IMR-90 (cell line): Measurements from ENCODE around the gene EMSY. TPM values are rescaled to one million over a fixed set of nuclear protein-coding genes. Genes with fewer than 3 reads are reported as not detected.
"Not testable (repeated sequence)": the region's sequence is repeated elsewhere in the genome, so short reads cannot be mapped to it uniquely, and the experiment has no call there.

Experiments
- ATAC-seq: fragments of 200-7000 bp; cut with Tn5 transposase; 2 replicates; pipeline ENCODE4 v1.9.1; 2020; ENCODE audit warnings: low read depth, mild to moderate bottlenecking, moderate library complexity
- BruUV-seq: library from RNA; stranded (reverse); fragments of 400-500 nt; replicated peaks from 2 replicates; lab custom pipeline; 2021; lab: Mats Ljungman, UMichigan
- CTCF ChIA-PET: fragments of 300-600 bp; formaldehyde crosslinking; extraction: SDS; loops from one replicate; lab custom pipeline; 2021; ENCODE audit warnings: antibody characterized with exemption; lab: Yijun Ruan, JAX
- POLR2A ChIA-PET: fragments of 300-600 bp; sonication (Branson Sonifier 250); formaldehyde crosslinking; loops from one replicate; lab custom pipeline; 2022; ENCODE audit warnings: antibody characterized with exemption; ENCODE audit not compliant: unreplicated experiment; lab: Charles Lee
- DNase-seq: peaks from one replicate; pipeline ENCODE4 v3.0.0; 2013
- H2AFZ ChIP-seq: replicated peaks from 2 replicates; pipeline ENCODE3; 2013; ENCODE audit warnings: low read length, mild to moderate bottlenecking; ENCODE audit not compliant: poor library complexity
- H2AK5ac ChIP-seq: 2 replicates; pipeline ENCODE4 v1.6.1; 2013; ENCODE audit warnings: low read depth, low read length, inconsistent platforms
- H2AK9ac ChIP-seq: replicated peaks from 2 replicates; pipeline ENCODE3; 2013; ENCODE audit warnings: mild to moderate bottlenecking, low read depth, low read length, moderate library complexity; ENCODE audit not compliant: poor library complexity
- H2BK120ac ChIP-seq: 2 replicates; pipeline ENCODE4 v1.6.1; 2013; ENCODE audit warnings: low read depth, low read length, inconsistent platforms
- H2BK15ac ChIP-seq: 3 replicates; pipeline ENCODE4 v1.6.1; 2013; ENCODE audit warnings: low read depth, low read length, inconsistent platforms
- H2BK20ac ChIP-seq: 2 replicates; pipeline ENCODE4 v1.6.1; 2013; ENCODE audit warnings: low read depth, mild to moderate bottlenecking, inconsistent platforms, low read length, moderate library complexity
- H2BK5ac ChIP-seq: 2 replicates; pipeline ENCODE4 v1.6.1; 2013; ENCODE audit warnings: mild to moderate bottlenecking, low read depth, low read length, inconsistent platforms; ENCODE audit not compliant: poor library complexity, severe bottlenecking
- H3K14ac ChIP-seq: replicated peaks from 2 replicates; pipeline ENCODE4 v1.6.1; 2013; ENCODE audit warnings: low read depth, low read length, inconsistent platforms
- H3K18ac ChIP-seq: 2 replicates; pipeline ENCODE4 v1.6.1; 2013; ENCODE audit warnings: low read depth, low read length, control low read depth
- H3K23ac ChIP-seq: 2 replicates; pipeline ENCODE4 v1.6.1; 2013; ENCODE audit warnings: low read depth, low read length, inconsistent platforms
- H3K27ac ChIP-seq: 2 replicates; pipeline ENCODE4 v1.5.1; 2013; ENCODE audit warnings: mild to moderate bottlenecking, control low read depth, low read length; ENCODE audit not compliant: insufficient read depth
- H3K27me3 ChIP-seq: 2 replicates; pipeline ENCODE4 v1.6.1; 2013; ENCODE audit warnings: low read length; ENCODE audit not compliant: control insufficient read depth, insufficient read depth
- H3K36me3 ChIP-seq: 2 replicates; pipeline ENCODE4 v1.6.1; 2013; ENCODE audit warnings: low read length, mixed read lengths; ENCODE audit not compliant: control insufficient read depth, insufficient read depth
- H3K4ac ChIP-seq: 2 replicates; pipeline ENCODE4 v1.6.1; 2013; ENCODE audit warnings: low read depth, low read length, inconsistent platforms
- H3K4me1 ChIP-seq: 2 replicates; pipeline ENCODE4 v1.6.1; 2013; ENCODE audit warnings: low read length, mixed read lengths; ENCODE audit not compliant: control insufficient read depth, insufficient read depth
- H3K4me2 ChIP-seq: 2 replicates; pipeline ENCODE4 v1.6.1; 2013; ENCODE audit warnings: low read depth, mild to moderate bottlenecking, control low read depth, low read length, moderate library complexity
- H3K4me3 ChIP-seq: 2 replicates; pipeline ENCODE4 v1.5.1; 2013; ENCODE audit warnings: low read depth, mild to moderate bottlenecking, control low read depth, low read length, moderate library complexity; ENCODE audit not compliant: insufficient read depth
- H3K56ac ChIP-seq: 2 replicates; pipeline ENCODE4 v1.6.1; 2013; ENCODE audit warnings: low read length, inconsistent platforms; ENCODE audit not compliant: insufficient read depth; ENCODE audit errors: extremely low read depth
- H3K79me1 ChIP-seq, 2 experiments: 2 replicates each; pipeline ENCODE4 v1.6.1; 2013; ENCODE audit warnings: low read length in 2 of 2, inconsistent platforms in 1 of 2, low read depth in 1 of 2
- H3K9ac ChIP-seq: 2 replicates; pipeline ENCODE4 v1.6.1; 2013; ENCODE audit warnings: low read depth, low read length, control low read depth
- H3K9me1 ChIP-seq: 2 replicates; pipeline ENCODE4 v1.6.1; 2013; ENCODE audit warnings: low read length, inconsistent platforms; ENCODE audit not compliant: insufficient read depth
- H3K9me3 ChIP-seq: 2 replicates; pipeline ENCODE4 v1.6.1; 2013; ENCODE audit warnings: low read length; ENCODE audit not compliant: control insufficient read depth, insufficient read depth
- H4K20me1 ChIP-seq: 2 replicates; pipeline ENCODE4 v1.6.1; 2013; ENCODE audit warnings: low read length, inconsistent platforms; ENCODE audit not compliant: insufficient read depth
- H4K5ac ChIP-seq: 2 replicates; pipeline ENCODE4 v1.6.1; 2013; ENCODE audit warnings: mild to moderate bottlenecking, low read depth, low read length, control low read depth
- H4K8ac ChIP-seq, 2 experiments: 2 replicates each; pipeline ENCODE4 v1.6.1; 2013; ENCODE audit warnings: low read depth in 2 of 2, low read length in 2 of 2, control low read depth in 1 of 2, inconsistent platforms in 1 of 2
- H4K91ac ChIP-seq: 2 replicates; pipeline ENCODE4 v1.6.1; 2013; ENCODE audit warnings: low read depth, low read length, inconsistent platforms; ENCODE audit not compliant: insufficient read depth
- CEBPB ChIP-seq: IDR thresholded peaks from 2 replicates; pipeline ENCODE4 v1.6.1; 2012; ENCODE audit warnings: low read depth, low read length, improper control_type of control experiment
- MAZ ChIP-seq: IDR thresholded peaks from 2 replicates; pipeline ENCODE4 v1.6.1; 2012; ENCODE audit warnings: low read depth, mild to moderate bottlenecking, low read length, improper control_type of control experiment, moderate library complexity, borderline replicate concordance
- MXI1 ChIP-seq: IDR thresholded peaks from 2 replicates; pipeline ENCODE4 v1.6.1; 2012; ENCODE audit warnings: low read depth, mild to moderate bottlenecking, low read length, moderate library complexity, borderline replicate concordance
- POLR2A ChIP-seq: IDR thresholded peaks from 2 replicates; pipeline ENCODE4 v1.6.1; 2012; ENCODE audit warnings: mild to moderate bottlenecking, low read depth, low read length
- RAD21 ChIP-seq: IDR thresholded peaks from 2 replicates; pipeline ENCODE4 v1.6.1; 2012; ENCODE audit warnings: low read length, improper control_type of control experiment
- RCOR1 ChIP-seq: IDR thresholded peaks from 2 replicates; pipeline ENCODE4 v1.6.1; 2012; ENCODE audit warnings: mild to moderate bottlenecking, low read length, improper control_type of control experiment; ENCODE audit not compliant: insufficient replicate concordance
- RFX5 ChIP-seq: IDR thresholded peaks from 2 replicates; pipeline ENCODE4 v1.8.0; 2012; ENCODE audit warnings: low read depth, mild to moderate bottlenecking, low read length, moderate library complexity
- WGBS, 2 experiments: methylation state at CpG; one replicate each; pipeline versions ENCODE4 v1.1.5 to v1.1.7; 2013; ENCODE audit warnings: missing lambda C conversion rate in 2 of 2; ENCODE audit not compliant: insufficient read length in 1 of 2; ENCODE audit errors: extremely low coverage in 2 of 2; 5-methylcytosine and 5-hydroxymethylcytosine counted together
- dilution Hi-C: fragments of 300-500 bp; cut with HindIII; formaldehyde crosslinking; loops from one replicate; pipeline ENCODE4 v1.14.3; 2018; ENCODE audit warnings: low sequenced_read_pairs; ENCODE audit not compliant: unreplicated experiment
- in situ Hi-C: fragments of 300-500 bp; cut with MboI; formaldehyde crosslinking; loops from 3 replicates; pipeline ENCODE4 v1.14.3; 2019; ENCODE audit warnings: low sequenced_read_pairs, inconsistent platforms, mixed read lengths
- intact Hi-C: fragments of 100-400 bp; cut with micrococcal nuclease; formaldehyde crosslinking; loops from 2 replicates; pipeline ENCODE4 v1.10.0; 2022
- polyA plus RNA-seq, 3 experiments: library from polyadenylated mRNA; depleted of rRNA; stranded (reverse); fragments of >200 nt; gene quantifications; 2 replicates each; pipeline ENCODE4 v1.2.3, GENCODE V29; 2012; ENCODE audit warnings: low replicate concordance in 1 of 3
- total RNA-seq: library from RNA; depleted of rRNA; stranded (reverse); fragments of >200 nt; gene quantifications from 2 replicates; pipeline ENCODE4 v1.2.3, GENCODE V29; 2012
- TF ChIP-seq, protein P1 (sequence below): fragments of 150-350 bp; IDR thresholded peaks from 2 replicates; pipeline ENCODE4 v1.6.1; 2016; ENCODE audit warnings: low read depth, mild to moderate bottlenecking, low read length, moderate library complexity, borderline replicate concordance

Gene EMSY
- total and polyA plus RNA-seq, 2 of the 4 experiments (the other 2 are of a cell fraction), result 14.1 to 22.0 TPM

DNA sequence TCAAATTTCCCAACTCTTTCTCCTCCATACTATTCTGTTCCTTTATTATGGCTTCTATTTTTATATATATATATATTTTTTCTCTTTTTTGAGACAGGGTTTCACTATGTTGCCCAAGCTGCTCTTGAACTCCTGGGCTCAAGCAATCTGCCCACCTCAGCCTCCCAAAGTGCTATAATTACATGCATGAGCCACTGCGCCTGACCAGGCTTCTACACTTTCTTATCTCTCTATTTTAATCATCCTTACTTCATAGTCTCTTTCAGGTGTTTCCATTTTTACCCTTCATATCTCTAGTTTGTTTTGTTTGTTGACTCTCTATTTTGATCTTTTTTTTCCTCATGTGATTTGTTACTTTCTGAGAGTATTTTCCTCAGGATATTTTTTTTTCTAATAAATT is 43.9 kb upstream of the EMSY start:
- ATAC-seq (no peak), DNase-seq (no peak)
- Histone ChIP-seq H3K9me1 (no peaks in the 10 kb centered on the region), H3K4me3 (no peak overlapping the region), H4K20me1 (no peaks in the 10 kb centered on the region), H2AK5ac (no peak overlapping the region), H3K79me1 (no peaks in the 10 kb centered on the region), H3K56ac (no peak overlapping the region), H3K4me1 (no peaks in the 10 kb centered on the region), H3K27ac (no peak overlapping the region), H3K18ac (no peak overlapping the region), H2BK120ac (no peak overlapping the region), H2BK15ac (no peak overlapping the region), H4K91ac (no peak overlapping the region), H3K4ac (no peak overlapping the region), H2BK20ac (no peak overlapping the region), H3K23ac (no peak overlapping the region), H3K4me2 (no peak overlapping the region), H2AK9ac (no peak overlapping the region), H2BK5ac (no peak overlapping the region), H3K9me3 (no peaks in the 10 kb centered on the region), H4K8ac (no peak overlapping the region), H3K36me3 (no peaks in the 10 kb centered on the region), H3K9ac (no peak overlapping the region), H3K14ac (no peak overlapping the region), H4K5ac (no peak overlapping the region), H3K27me3 (peaks cover 6% of the 10 kb centered on the region; the same call in 1 of the 2 replicates), H2AFZ (no peak overlapping the region)
- TF ChIP-seq RCOR1, result no peak
- TF ChIP-seq RAD21, result no peak
- no peak for TF ChIP-seq MXI1
- TF ChIP-seq CEBPB, result no peak
- TF ChIP-seq POLR2A, result no peak
- TF ChIP-seq, protein P1, sequence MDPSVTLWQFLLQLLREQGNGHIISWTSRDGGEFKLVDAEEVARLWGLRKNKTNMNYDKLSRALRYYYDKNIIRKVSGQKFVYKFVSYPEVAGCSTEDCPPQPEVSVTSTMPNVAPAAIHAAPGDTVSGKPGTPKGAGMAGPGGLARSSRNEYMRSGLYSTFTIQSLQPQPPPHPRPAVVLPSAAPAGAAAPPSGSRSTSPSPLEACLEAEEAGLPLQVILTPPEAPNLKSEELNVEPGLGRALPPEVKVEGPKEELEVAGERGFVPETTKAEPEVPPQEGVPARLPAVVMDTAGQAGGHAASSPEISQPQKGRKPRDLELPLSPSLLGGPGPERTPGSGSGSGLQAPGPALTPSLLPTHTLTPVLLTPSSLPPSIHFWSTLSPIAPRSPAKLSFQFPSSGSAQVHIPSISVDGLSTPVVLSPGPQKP, result no peak
- TF ChIP-seq RFX5, result no peak
- TF ChIP-seq MAZ, result no peak
- WGBS, 2 experiments, result no CpG with 5 or more reads among the region's 1 CpG
- no TSS peak for BruUV-seq
- CTCF ChIA-PET, result no interaction called here
- in situ Hi-C loops, result no loop called here
- intact Hi-C loops, result no loop called here
- POLR2A ChIA-PET, result no interaction called here
- dilution Hi-C loops, result no loop called here

DNA sequence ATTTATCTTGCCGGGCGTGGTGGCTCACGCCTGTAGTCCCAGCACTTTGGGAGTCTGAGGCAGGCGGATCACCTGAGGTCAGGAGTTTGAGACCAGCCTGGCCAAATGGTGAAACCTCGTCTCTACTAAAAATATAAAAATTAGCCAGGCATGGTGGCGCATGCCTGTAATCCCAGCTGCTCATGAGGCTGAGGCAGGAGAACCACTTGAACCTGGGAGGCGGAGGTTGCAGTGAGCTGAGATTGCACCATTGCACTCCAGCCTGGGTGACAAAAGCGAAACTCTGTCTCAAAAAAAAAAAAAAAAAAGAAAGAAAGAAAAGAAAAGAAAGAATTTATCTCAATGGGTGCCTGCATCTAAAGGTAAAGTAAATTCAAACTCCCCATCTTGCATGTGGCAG is 43.3 kb upstream of the EMSY start:
- H2AK9ac ChIP-seq, H3K4me1 ChIP-seq, H3K18ac ChIP-seq, POLR2A ChIA-PET, BruUV-seq, H3K27ac ChIP-seq, H2BK120ac ChIP-seq, H3K56ac ChIP-seq, H3K4ac ChIP-seq, H2AK5ac ChIP-seq, CTCF ChIA-PET, H4K20me1 ChIP-seq, H2BK15ac ChIP-seq, H3K79me1 ChIP-seq, DNase-seq, H3K9me1 ChIP-seq, H3K9me3 ChIP-seq, H2AFZ ChIP-seq, H3K14ac ChIP-seq, H2BK5ac ChIP-seq, H3K4me2 ChIP-seq, intact Hi-C loops, H3K4me3 ChIP-seq, H4K91ac ChIP-seq, H3K23ac ChIP-seq, in situ Hi-C loops, H3K36me3 ChIP-seq, H4K8ac ChIP-seq, H3K9ac ChIP-seq, dilution Hi-C loops, H3K27me3 ChIP-seq, H2BK20ac ChIP-seq, H4K5ac ChIP-seq, ATAC-seq: not testable (repeated sequence)
- 83% methylated on average over 1 of the region's 8 CpGs; no CpG with 5 or more reads in 1 of the 2 experiments for WGBS, 2 experiments
